ENCODE data around the gene RPL36.

GRCh38 chr19:5672708-5673459 lies 17.2 kb upstream of the RPL36 start:
- TF ChIP-seq CTCF (IDR thresholded peaks at IDR 0.05 in 4 of 5, conservative IDR thresholded peaks at IDR 0.05 in 1 of 5): no peak
- no peak for TF ChIP-seq POLR2A (IDR thresholded peaks at IDR 0.05)

Measured in gastrocnemius medialis (tissue), 4 donors.